ENCODE data around the gene PDS5A. TPM values are rescaled to one million over a fixed set of nuclear protein-coding genes. Genes with fewer than 3 reads are reported as not detected.
A peak's percentile ranks its signal among the peaks of the same experiment; 100 is the strongest.
"Not testable (repeated sequence)": the region's sequence is repeated elsewhere in the genome, so short reads cannot be mapped to it uniquely, and the experiment has no call there.

PDS5A gene, protein sequence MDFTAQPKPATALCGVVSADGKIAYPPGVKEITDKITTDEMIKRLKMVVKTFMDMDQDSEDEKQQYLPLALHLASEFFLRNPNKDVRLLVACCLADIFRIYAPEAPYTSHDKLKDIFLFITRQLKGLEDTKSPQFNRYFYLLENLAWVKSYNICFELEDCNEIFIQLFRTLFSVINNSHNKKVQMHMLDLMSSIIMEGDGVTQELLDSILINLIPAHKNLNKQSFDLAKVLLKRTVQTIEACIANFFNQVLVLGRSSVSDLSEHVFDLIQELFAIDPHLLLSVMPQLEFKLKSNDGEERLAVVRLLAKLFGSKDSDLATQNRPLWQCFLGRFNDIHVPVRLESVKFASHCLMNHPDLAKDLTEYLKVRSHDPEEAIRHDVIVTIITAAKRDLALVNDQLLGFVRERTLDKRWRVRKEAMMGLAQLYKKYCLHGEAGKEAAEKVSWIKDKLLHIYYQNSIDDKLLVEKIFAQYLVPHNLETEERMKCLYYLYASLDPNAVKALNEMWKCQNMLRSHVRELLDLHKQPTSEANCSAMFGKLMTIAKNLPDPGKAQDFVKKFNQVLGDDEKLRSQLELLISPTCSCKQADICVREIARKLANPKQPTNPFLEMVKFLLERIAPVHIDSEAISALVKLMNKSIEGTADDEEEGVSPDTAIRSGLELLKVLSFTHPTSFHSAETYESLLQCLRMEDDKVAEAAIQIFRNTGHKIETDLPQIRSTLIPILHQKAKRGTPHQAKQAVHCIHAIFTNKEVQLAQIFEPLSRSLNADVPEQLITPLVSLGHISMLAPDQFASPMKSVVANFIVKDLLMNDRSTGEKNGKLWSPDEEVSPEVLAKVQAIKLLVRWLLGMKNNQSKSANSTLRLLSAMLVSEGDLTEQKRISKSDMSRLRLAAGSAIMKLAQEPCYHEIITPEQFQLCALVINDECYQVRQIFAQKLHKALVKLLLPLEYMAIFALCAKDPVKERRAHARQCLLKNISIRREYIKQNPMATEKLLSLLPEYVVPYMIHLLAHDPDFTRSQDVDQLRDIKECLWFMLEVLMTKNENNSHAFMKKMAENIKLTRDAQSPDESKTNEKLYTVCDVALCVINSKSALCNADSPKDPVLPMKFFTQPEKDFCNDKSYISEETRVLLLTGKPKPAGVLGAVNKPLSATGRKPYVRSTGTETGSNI (N-terminal part only)
- total RNA-seq (2021) (78.9 and 86.4 TPM in 2 replicates), Bru-seq, nascent RNA (percentile 93 among the genes with signal in this experiment), BruChase-seq, experiment 1, labeled RNA remaining after a 2-hour chase (percentile 93 among the genes with signal in this experiment), BruChase-seq, experiment 2, labeled RNA remaining after a 6-hour chase (percentile 89 among the genes with signal in this experiment)
- long read RNA-seq, full-length matches to known transcripts = 26 of 75 reads
- long read RNA-seq, partial matches to known transcripts = 17 of 75 reads
- long read RNA-seq, other reads (novel, unspliced or antisense) = 32 of 75 reads

DNA sequence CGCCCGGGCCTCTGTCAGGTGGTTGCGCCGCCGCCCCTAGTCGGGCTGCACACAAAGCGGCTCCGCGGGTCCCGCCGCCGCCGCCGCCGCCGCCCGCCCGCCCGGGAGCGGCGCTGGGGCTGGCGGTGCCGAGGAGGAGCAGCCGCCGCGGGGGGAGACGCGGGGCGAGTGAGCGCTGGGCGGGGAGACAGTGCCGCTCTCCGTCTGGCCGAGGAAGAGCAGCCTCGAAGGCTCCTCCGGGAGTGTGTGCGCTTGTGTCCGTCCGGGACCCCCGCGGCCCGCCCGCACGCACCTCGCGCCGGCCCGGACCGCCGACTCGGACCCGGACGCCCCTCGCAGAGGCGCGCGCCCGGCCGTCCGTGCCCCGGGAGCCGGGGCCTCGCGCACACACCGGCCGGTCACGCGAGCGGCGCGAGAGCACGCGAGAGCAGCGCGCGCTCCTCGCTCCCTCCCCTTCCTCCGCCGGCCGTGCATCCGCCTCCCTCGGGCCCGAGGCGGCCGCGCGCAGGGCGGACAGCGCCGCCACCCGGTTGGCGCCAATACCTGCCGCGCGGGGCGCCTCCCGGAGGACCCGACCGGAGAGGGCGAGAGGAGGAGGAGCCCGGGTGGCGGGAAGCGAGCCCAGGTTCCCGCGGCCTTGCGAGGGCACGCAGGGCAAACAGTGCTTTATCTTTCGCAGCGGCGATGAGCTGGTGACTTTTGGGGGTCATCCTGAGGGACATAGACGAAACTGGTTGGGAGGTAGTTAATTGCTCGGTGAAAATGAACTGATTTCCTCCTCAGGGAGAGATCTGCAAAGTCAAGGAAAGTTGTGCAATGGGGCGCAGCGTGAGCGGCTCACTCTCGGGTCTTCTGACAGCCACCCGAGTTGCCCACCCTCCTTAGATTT lies at the start of gene PDS5A:
TSS of gene PDS5A (minus strand) at position 423 of the 889 bp plus-strand sequence. CDS start 1,334 bp downstream, outside the sequence.
- ChIA-PET POLR2A (ENCODE audit: unreplicated experiment) (no interaction called here), CTCF (interaction anchor here (0.5 to 0.8 kb wide), 3 partner anchors 49 to 312 kb away, joined by 3 read pairs; no protein-coding TSS in a partner anchor)
- Histone ChIP-seq H2AFZ (peak within 1 kb of the TSS; percentile 98), H3K4me3 (peak within 1 kb of the TSS; percentile 93), H3K4me1 (replicated peaks; ENCODE audit: insufficient read depth) (peaks cover 18% of the 10 kb centered on the region), H3K9me3 (ENCODE audit: insufficient read depth, low read depth) (no peaks in the 10 kb centered on the region), H3F3A (ENCODE audit: insufficient read depth, low read depth) (no peaks in the 10 kb centered on the region), H3K27me3 (ENCODE audit: insufficient read depth, low read depth) (no peaks in the 10 kb centered on the region), H3K9me2 (ENCODE audit: insufficient read depth) (no peaks in the 10 kb centered on the region), H3K27ac (peak within 1 kb of the TSS; percentile 72), H3K4me2 (peak within 1 kb of the TSS; percentile 100), H3K79me2 (ENCODE audit: low read depth) (peaks cover 46% of the 10 kb centered on the region), H4K20me1 (ENCODE audit: insufficient read depth) (peaks cover 25% of the 10 kb centered on the region), H3K36me3 (ENCODE audit: low read depth) (peaks cover 18% of the 10 kb centered on the region)
- DNase-seq = peak; percentile 72 to 93
- intact Hi-C loops (cut with micrococcal nuclease; ENCODE audit: unreplicated experiment) = loop anchor here (1.0 to 10.0 kb wide), 5 partner anchors 80 to 1223 kb away; partner anchors contain the start of gene SMIM14
- TF ChIP-seq CTCF (conservative IDR thresholded peaks at IDR 0.05) (peak; percentile 73), EZH2 (IDR thresholded peaks at IDR 0.05; ENCODE audit: low read depth) (no peak)
- BruUV-seq (replicated peaks) = TSS peak; percentile 75

DNA sequence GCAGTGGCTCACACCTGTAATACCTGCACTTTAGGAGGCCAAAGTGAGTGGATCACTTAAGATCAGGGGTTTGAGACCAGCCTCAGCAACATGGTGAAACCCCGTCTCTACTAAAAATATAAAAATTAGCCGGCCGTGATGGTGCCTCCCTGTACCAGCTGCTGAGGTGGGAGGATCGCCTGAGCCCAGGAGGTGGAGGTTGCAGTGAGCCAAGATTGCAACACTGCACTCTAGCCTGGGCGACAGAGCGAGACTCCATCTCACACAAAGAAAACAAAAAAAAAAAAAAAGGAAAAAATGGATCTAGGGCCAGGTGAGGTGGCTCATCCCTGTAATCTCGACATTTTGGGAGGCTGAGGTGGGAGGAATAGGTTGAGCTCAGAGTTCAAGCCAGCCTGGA lies 46.3 kb upstream of the PDS5A start:
- H3K9me3 ChIP-seq (ENCODE audit: insufficient read depth, low read depth); H3K4me2 ChIP-seq; H3K36me3 ChIP-seq (ENCODE audit: low read depth); H3K4me3 ChIP-seq; H3K4me1 ChIP-seq (replicated peaks; ENCODE audit: insufficient read depth); H2AFZ ChIP-seq; H3K9me2 ChIP-seq (ENCODE audit: insufficient read depth); H4K20me1 ChIP-seq (ENCODE audit: insufficient read depth); H3K79me2 ChIP-seq (ENCODE audit: low read depth); CTCF ChIA-PET; intact Hi-C loops (cut with micrococcal nuclease; ENCODE audit: unreplicated experiment); DNase-seq; BruUV-seq (replicated peaks); POLR2A ChIA-PET (ENCODE audit: unreplicated experiment); H3K27ac ChIP-seq; H3F3A ChIP-seq (ENCODE audit: insufficient read depth, low read depth); H3K27me3 ChIP-seq (ENCODE audit: insufficient read depth, low read depth): not testable (repeated sequence)

GRCh38 chr4:40021116-40021515 lies 43.4 kb upstream of the PDS5A start:
- H3K4me2 ChIP-seq; H3K36me3 ChIP-seq (ENCODE audit: low read depth); H3K4me3 ChIP-seq; DNase-seq; intact Hi-C loops (cut with micrococcal nuclease; ENCODE audit: unreplicated experiment); H3F3A ChIP-seq (ENCODE audit: insufficient read depth, low read depth); H3K79me2 ChIP-seq (ENCODE audit: low read depth); H3K9me2 ChIP-seq (ENCODE audit: insufficient read depth); H4K20me1 ChIP-seq (ENCODE audit: insufficient read depth); H3K4me1 ChIP-seq (replicated peaks; ENCODE audit: insufficient read depth); H3K27ac ChIP-seq; H3K27me3 ChIP-seq (ENCODE audit: insufficient read depth, low read depth); H3K9me3 ChIP-seq (ENCODE audit: insufficient read depth, low read depth); H2AFZ ChIP-seq; BruUV-seq (replicated peaks): not testable (repeated sequence)
- ChIA-PET CTCF (interaction anchor here (0.6 to 1.0 kb wide), 2 partner anchors 296 to 304 kb away, joined by 3 read pairs; no protein-coding TSS in a partner anchor), POLR2A (ENCODE audit: unreplicated experiment) (interaction anchor here (0.7 to 0.8 kb wide), 2 partner anchors 37 to 313 kb away, joined by 6 to 11 read pairs; no protein-coding TSS in a partner anchor)

Data from PC-9 (cell line).